AG04449 (cell line): ENCODE results near the gene BRD3.
A peak's percentile ranks its signal among the peaks of the same experiment; 100 is the strongest.
"Not testable (repeated sequence)": the region's sequence is repeated elsewhere in the genome, so short reads cannot be mapped to it uniquely, and the experiment has no call there.

ENCODE experiments used
- CTCF ChIA-PET: fragments of 350-600 bp; formaldehyde crosslinking; extraction: SDS; loops from one replicate; lab custom pipeline; 2021; ENCODE audit warnings: antibody characterized with exemption; lab: Yijun Ruan, JAX
- POLR2A ChIA-PET: fragments of 400-600, 350-600 bp; formaldehyde crosslinking; extraction: SDS; loops from one replicate; lab custom pipeline; 2020; ENCODE audit warnings: antibody characterized with exemption, inconsistent platforms; lab: Yijun Ruan, JAX
- DNase-seq: peaks from one replicate; pipeline ENCODE4 v3.0.0-alpha.2; 2010; ENCODE audit warnings: low read depth, low spot score
- H3K4me3 ChIP-seq: 2 replicates; pipeline ENCODE4 v1.5.1; 2011; ENCODE audit warnings: low read depth, mild to moderate bottlenecking, control low read depth, low read length
- TF ChIP-seq, protein P1 (sequence below): IDR thresholded peaks from one replicate; pipeline ENCODE4 v1.5.1; 2011; ENCODE audit warnings: mild to moderate bottlenecking, moderate library complexity, low read length, control low read depth, inconsistent platforms; ENCODE audit not compliant: insufficient read depth; ENCODE audit errors: missing control alignments

The BRD3 gene

GRCh38 chr9:134076644-134077043 lies 8.8 kb upstream of the BRD3 start:
- ChIA-PET CTCF (no interaction called here), POLR2A (no interaction called here)
- no peak overlapping the region for H3K4me3 ChIP-seq
- no peak for DNase-seq
- TF ChIP-seq, protein P1, sequence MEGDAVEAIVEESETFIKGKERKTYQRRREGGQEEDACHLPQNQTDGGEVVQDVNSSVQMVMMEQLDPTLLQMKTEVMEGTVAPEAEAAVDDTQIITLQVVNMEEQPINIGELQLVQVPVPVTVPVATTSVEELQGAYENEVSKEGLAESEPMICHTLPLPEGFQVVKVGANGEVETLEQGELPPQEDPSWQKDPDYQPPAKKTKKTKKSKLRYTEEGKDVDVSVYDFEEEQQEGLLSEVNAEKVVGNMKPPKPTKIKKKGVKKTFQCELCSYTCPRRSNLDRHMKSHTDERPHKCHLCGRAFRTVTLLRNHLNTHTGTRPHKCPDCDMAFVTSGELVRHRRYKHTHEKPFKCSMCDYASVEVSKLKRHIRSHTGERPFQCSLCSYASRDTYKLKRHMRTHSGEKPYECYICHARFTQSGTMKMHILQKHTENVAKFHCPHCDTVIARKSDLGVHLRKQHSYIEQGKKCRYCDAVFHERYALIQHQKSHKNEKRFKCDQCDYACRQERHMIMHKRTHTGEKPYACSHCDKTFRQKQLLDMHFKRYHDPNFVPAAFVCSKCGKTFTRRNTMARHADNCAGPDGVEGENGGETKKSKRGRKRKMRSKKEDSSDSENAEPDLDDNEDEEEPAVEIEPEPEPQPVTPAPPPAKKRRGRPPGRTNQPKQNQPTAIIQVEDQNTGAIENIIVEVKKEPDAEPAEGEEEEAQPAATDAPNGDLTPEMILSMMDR, result no peak

DNA sequence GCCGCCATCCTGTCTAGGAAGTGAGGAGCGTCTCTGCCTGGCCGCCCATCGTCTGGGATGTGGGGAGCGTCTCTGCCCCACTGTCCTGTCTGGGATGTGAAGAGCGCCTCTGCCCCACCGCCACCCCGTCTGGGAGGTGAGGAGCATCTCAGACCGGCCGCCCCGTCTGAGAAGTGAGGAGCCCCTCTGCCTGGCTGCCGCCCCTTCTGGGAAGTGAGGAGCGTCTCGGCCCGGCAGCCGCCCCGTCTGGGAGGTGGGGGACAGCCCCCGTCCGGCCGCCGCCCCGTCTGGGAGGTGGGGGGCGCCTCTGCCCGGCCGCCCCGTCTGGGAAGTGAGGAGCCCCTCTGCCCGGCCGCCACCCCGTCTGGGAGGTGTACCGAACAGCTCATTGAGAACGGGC lies 7.9 kb upstream of the BRD3 start:
- H3K4me3 ChIP-seq, POLR2A ChIA-PET, CTCF ChIA-PET, DNase-seq: not testable (repeated sequence)

DNA sequence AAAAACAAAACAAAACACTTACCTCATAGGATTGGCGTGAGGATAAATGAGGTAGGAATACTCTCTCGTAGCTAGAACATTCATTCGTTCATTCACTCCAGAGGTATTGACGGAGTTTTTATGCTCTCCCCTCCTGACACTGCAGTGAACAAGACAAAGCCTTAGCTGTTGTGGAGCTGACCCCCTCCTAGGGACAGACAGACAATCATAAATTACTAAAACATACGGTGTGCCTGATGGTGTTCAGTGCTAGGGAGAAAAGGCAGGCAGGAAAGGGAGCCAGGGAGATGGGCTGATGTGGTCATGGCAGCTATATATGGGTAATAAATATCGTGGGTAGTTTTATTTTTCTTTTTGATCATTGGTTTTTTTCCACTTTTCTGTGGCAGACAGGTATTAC lies 5.7 kb upstream of the BRD3 start:
- TF ChIP-seq, protein P1, result no peak
- DNase-seq, result no peak
- ChIA-PET POLR2A (no interaction called here), CTCF (interaction anchor here (1.7 kb wide), 1 partner anchor 26 kb away, joined by 4 read pairs; no protein-coding TSS in a partner anchor)
- H3K4me3 ChIP-seq, result no peak overlapping the region

DNA sequence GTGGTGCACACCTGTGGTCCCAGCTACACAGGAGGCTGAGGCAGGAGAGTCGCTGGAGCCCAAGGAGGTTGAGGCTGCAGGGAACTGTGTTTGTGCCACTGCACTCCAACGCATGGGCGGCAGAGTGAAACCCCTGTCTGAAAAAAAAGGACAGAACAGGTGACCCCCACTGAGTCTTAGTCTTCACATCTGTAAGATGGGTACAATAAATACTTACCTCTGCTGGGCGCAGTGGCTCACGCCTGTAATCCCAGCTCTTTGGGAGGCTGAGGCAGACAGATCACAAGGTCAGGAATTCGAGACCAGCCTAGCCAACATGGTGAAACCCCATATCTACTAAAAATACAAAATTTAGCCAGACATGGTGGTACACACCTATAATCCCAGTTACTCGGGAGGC lies 4.9 kb upstream of the BRD3 start:
- H3K4me3 ChIP-seq, POLR2A ChIA-PET, DNase-seq: not testable (repeated sequence)
- CTCF ChIA-PET, result interaction anchor here (1.7 kb wide), 1 partner anchor 27 kb away, joined by 4 read pairs; no protein-coding TSS in a partner anchor

DNA sequence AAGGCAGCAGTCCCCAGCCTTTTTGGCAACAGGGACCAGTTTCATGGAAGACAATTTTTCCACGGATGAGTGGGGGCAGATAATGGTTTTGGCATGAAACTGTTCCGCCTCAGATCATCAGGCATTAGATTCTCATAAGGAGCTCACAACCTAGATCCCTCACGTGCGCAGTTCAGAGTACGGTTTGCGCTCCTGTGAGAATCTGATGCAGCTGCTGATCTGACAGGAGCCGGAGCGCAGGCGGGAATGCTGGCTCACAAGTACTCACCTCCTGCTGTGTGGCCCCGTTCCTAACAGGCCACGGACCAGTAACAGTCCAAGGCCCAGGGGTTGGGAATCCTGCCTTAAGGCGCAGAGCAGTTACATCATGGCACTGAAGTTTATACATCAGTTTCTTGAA lies 3.3 kb upstream of the BRD3 start:
- POLR2A ChIA-PET, result no interaction called here
- DNase-seq, result no peak
- no peak overlapping the region for H3K4me3 ChIP-seq
- CTCF ChIA-PET, result no interaction called here
- TF ChIP-seq, protein P1, result no peak

DNA sequence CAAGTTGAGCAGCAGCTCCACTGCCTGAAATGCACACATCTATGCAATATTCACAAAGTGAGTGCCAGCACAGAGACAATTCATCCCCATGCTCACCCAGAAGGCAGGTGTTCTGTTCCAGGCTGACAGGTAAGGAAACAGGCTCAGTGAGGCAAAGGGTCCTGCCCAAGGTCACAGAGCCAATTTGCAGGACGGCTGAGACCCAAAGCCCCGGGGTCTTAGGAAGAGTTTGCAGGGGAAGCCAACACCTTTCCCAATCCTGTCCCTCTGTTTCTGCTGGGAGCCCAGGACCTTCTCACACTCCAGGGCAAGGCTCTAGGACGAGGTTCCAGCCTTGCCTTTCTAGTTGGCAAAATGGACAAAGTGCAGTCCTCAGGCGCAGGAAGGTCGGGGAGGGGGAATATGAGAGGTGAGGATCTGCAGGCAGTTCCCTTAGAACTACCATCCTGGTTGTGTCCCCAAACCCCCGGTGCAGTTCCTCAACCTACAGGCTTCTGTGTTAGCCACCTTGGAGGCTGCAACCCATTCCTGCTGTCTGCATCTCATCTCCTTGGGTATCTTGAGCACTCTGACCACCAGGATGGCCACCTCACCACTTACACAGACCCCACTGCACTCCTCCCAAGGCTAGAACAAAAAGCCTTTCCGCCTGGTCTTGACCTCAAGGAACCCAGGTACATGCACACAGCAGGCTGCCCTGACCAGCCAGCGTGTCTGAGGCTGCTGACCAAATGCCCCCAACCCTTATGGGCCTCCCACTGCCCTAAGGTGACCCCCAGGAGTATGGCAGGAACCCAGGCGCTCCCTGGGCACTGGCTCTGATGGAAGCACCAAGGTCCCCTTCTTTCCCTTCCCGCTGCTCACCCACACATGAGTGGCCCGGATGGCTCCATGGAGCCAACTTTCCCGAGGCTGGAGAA lies 1.9 kb upstream of the BRD3 start:
- no peak for DNase-seq
- CTCF ChIA-PET, result interaction anchor here (1.1 kb wide), 1 partner anchor 29 kb away, joined by 3 read pairs; no protein-coding TSS in a partner anchor
- TF ChIP-seq, protein P1, result no peak
- H3K4me3 ChIP-seq, result no peak overlapping the region
- POLR2A ChIA-PET, result no interaction called here

GRCh38 chr9:134068744-134069479 lies 1.1 kb upstream of the BRD3 start:
- TF ChIP-seq, protein P1, result no peak
- ChIA-PET CTCF (interaction anchor here (1.1 kb wide), 1 partner anchor 30 kb away, joined by 3 read pairs; no protein-coding TSS in a partner anchor), POLR2A (interaction anchor here (0.6 kb wide), 1 partner anchor 18 kb away, joined by 3 read pairs; no protein-coding TSS in a partner anchor)
- DNase-seq, result no peak
- peak overlapping the region; percentile 68 for H3K4me3 ChIP-seq
